ENCODE measurements around the gene PSENEN. TPM values are rescaled to one million over a fixed set of nuclear protein-coding genes. Genes with fewer than 3 reads are reported as not detected.

The PSENEN gene
- total and polyA plus RNA-seq, 2 of the 8 experiments (the other 6 are each of a cell fraction or from before 2014, with no cell fraction given), result 66.7 to 75.3 TPM

GRCh38 chr19:35717665-35718344, 27.6 kb upstream of the PSENEN start, which contains the start of gene KMT2B (continued):
- TF ChIP-seq EGR1 (IDR thresholded peaks at IDR 0.05; ENCODE audit: borderline replicate concordance, low read depth, low read length), result no peak

Data from H1 (cell line).